ENCODE results near the gene COG5. TPM values are rescaled to one million over a fixed set of nuclear protein-coding genes. Genes with fewer than 3 reads are reported as not detected.

The COG5 gene
- total and polyA plus RNA-seq, 2 of the 4 experiments (the other 2 are of a cell fraction) = 18.5 to 27.4 TPM

- no peak overlapping the region for H2AFZ ChIP-seq (replicated peaks; ENCODE audit: low read length, poor library complexity)
- H2BK120ac ChIP-seq (ENCODE audit: low read depth, low read length) = no peak overlapping the region
- H3K27me3 ChIP-seq (ENCODE audit: control insufficient read depth, insufficient read depth, low read length) = no peaks in the 10 kb centered on the region
- no peak overlapping the region for H2BK5ac ChIP-seq (ENCODE audit: low read depth, low read length, poor library complexity, severe bottlenecking)
- no peak overlapping the region for H3K18ac ChIP-seq (ENCODE audit: low read depth, low read length)
- H4K91ac ChIP-seq (ENCODE audit: insufficient read depth, low read depth, low read length) = no peak overlapping the region
- no peak overlapping the region for H3K4me3 ChIP-seq (ENCODE audit: insufficient read depth, low read depth, low read length)
- H3K23ac ChIP-seq (ENCODE audit: low read depth, low read length) = no peak overlapping the region
- H3K4me1 ChIP-seq (ENCODE audit: control insufficient read depth, insufficient read depth, low read length) = peaks cover 3% of the 10 kb centered on the region; the same call in 1 of the 2 replicates
- peaks cover 16 to 25% of the 10 kb centered on the region in 2 experiments for H3K79me1 ChIP-seq (ENCODE audit: low read depth in 1 of 2, low read length in 2 of 2)
- H3K36me3 ChIP-seq (ENCODE audit: control insufficient read depth, insufficient read depth, low read length) = no peaks in the 10 kb centered on the region
- no peak overlapping the region for H2BK15ac ChIP-seq (ENCODE audit: low read depth, low read length)
- H3K4ac ChIP-seq (ENCODE audit: low read depth, low read length) = no peak overlapping the region
- peaks cover 16% of the 10 kb centered on the region; the same call in 1 of the 2 replicates for H4K20me1 ChIP-seq (ENCODE audit: insufficient read depth, low read length)
- H3K56ac ChIP-seq (ENCODE audit: extremely low read depth, insufficient read depth, low read length) = no peak overlapping the region
- no peak overlapping the region for H2AK5ac ChIP-seq (ENCODE audit: low read depth, low read length)
- no peak overlapping the region for H3K4me2 ChIP-seq (ENCODE audit: low read depth, low read length)
- CTCF ChIA-PET = interaction anchor here (1.0 kb wide), 1 partner anchor 16 kb away, joined by 6 read pairs; no protein-coding TSS in a partner anchor
- no peak overlapping the region for H2AK9ac ChIP-seq (replicated peaks; ENCODE audit: low read depth, low read length, poor library complexity)
- H4K8ac ChIP-seq (ENCODE audit: low read depth in 2 of 2, low read length in 2 of 2) = no peak overlapping the region
- TF ChIP-seq RCOR1 (IDR thresholded peaks at IDR 0.05; ENCODE audit: insufficient replicate concordance, low read length) (no peak), SMC3 (IDR thresholded peaks at IDR 0.05; ENCODE audit: low read depth, low read length) (peak; percentile 41; the same call in 1 of the 2 replicates), NFE2L2 (IDR thresholded peaks at IDR 0.05; ENCODE audit: low read depth, low read length) (no peak), CEBPB (IDR thresholded peaks at IDR 0.05; ENCODE audit: low read depth, low read length) (no peak), USF2 (IDR thresholded peaks at IDR 0.05; ENCODE audit: low read depth, low read length) (no peak), RFX5 (IDR thresholded peaks at IDR 0.05; ENCODE audit: low read depth, low read length) (no peak), MAZ (IDR thresholded peaks at IDR 0.05; ENCODE audit: borderline replicate concordance, low read depth, low read length) (no peak), POLR2A (IDR thresholded peaks at IDR 0.05; ENCODE audit: low read depth, low read length) (no peak), FOS (IDR thresholded peaks at IDR 0.05; ENCODE audit: low read depth, low read length) (no peak), BHLHE40 (IDR thresholded peaks at IDR 0.05; ENCODE audit: low read depth, low read length) (no peak), RAD21 (IDR thresholded peaks at IDR 0.05; ENCODE audit: low read length) (peak; percentile 50), MAFK (IDR thresholded peaks at IDR 0.05; ENCODE audit: low read depth, low read length) (no peak), CHD1 (IDR thresholded peaks at IDR 0.05; ENCODE audit: low read depth, low read length) (no peak), MXI1 (IDR thresholded peaks at IDR 0.05; ENCODE audit: borderline replicate concordance, low read depth, low read length) (no peak)
- TF ChIP-seq, protein P1, sequence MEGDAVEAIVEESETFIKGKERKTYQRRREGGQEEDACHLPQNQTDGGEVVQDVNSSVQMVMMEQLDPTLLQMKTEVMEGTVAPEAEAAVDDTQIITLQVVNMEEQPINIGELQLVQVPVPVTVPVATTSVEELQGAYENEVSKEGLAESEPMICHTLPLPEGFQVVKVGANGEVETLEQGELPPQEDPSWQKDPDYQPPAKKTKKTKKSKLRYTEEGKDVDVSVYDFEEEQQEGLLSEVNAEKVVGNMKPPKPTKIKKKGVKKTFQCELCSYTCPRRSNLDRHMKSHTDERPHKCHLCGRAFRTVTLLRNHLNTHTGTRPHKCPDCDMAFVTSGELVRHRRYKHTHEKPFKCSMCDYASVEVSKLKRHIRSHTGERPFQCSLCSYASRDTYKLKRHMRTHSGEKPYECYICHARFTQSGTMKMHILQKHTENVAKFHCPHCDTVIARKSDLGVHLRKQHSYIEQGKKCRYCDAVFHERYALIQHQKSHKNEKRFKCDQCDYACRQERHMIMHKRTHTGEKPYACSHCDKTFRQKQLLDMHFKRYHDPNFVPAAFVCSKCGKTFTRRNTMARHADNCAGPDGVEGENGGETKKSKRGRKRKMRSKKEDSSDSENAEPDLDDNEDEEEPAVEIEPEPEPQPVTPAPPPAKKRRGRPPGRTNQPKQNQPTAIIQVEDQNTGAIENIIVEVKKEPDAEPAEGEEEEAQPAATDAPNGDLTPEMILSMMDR (conservative IDR thresholded peaks at IDR 0.05; ENCODE audit: low read depth, low read length) = peak; percentile 46
- TF ChIP-seq, protein P2, sequence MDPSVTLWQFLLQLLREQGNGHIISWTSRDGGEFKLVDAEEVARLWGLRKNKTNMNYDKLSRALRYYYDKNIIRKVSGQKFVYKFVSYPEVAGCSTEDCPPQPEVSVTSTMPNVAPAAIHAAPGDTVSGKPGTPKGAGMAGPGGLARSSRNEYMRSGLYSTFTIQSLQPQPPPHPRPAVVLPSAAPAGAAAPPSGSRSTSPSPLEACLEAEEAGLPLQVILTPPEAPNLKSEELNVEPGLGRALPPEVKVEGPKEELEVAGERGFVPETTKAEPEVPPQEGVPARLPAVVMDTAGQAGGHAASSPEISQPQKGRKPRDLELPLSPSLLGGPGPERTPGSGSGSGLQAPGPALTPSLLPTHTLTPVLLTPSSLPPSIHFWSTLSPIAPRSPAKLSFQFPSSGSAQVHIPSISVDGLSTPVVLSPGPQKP (IDR thresholded peaks at IDR 0.05; ENCODE audit: borderline replicate concordance, low read depth, low read length) = no peak
- no peak overlapping the region for H3K14ac ChIP-seq (replicated peaks; ENCODE audit: low read depth, low read length)
- H3K9ac ChIP-seq (ENCODE audit: low read depth, low read length) = no peak overlapping the region
- dilution Hi-C loops (cut with HindIII; ENCODE audit: low sequenced_read_pairs, unreplicated experiment) = no loop called here
- H3K9me1 ChIP-seq (ENCODE audit: insufficient read depth, low read length) = peaks cover 2% of the 10 kb centered on the region; the same call in 1 of the 2 replicates
- peak; percentile 41 for DNase-seq
- POLR2A ChIA-PET (ENCODE audit: unreplicated experiment) = no interaction called here
- no TSS peak for BruUV-seq (replicated peaks)
- no CpG with 5 or more reads among the region's 1 CpG for WGBS, 2 experiments (ENCODE audit: extremely low coverage in 2 of 2, insufficient read length in 1 of 2)
- no peaks in the 10 kb centered on the region for H3K9me3 ChIP-seq (ENCODE audit: control insufficient read depth, insufficient read depth, low read length)
- peak; percentile 31; the same call in 1 of the 2 replicates for ATAC-seq (ENCODE audit: low read depth)
- in situ Hi-C loops (cut with MboI; ENCODE audit: low sequenced_read_pairs) = no loop called here
- intact Hi-C loops (cut with micrococcal nuclease) = no loop called here
- H4K5ac ChIP-seq (ENCODE audit: low read depth, low read length) = no peak overlapping the region
- no peak overlapping the region for H2BK20ac ChIP-seq (ENCODE audit: low read depth, low read length)
- H3K27ac ChIP-seq (ENCODE audit: insufficient read depth, low read length) = no peak overlapping the region
Measured at GRCh38 chr7:107501593-107501992, 62.1 kb downstream of the COG5 start.

Measured in IMR-90 (cell line).